Measurements from ENCODE around the gene INIP. TPM values are rescaled to one million over a fixed set of nuclear protein-coding genes. Genes with fewer than 3 reads are reported as not detected.
A peak's percentile ranks its signal among the peaks of the same experiment; 100 is the strongest.
"Not testable (repeated sequence)": the region's sequence is repeated elsewhere in the genome, so short reads cannot be mapped to it uniquely, and the experiment has no call there.

Gene INIP
- total and polyA plus RNA-seq, 4 experiments from 2014 or later, result 25.2 to 44.6 (median 38.2) TPM

DNA sequence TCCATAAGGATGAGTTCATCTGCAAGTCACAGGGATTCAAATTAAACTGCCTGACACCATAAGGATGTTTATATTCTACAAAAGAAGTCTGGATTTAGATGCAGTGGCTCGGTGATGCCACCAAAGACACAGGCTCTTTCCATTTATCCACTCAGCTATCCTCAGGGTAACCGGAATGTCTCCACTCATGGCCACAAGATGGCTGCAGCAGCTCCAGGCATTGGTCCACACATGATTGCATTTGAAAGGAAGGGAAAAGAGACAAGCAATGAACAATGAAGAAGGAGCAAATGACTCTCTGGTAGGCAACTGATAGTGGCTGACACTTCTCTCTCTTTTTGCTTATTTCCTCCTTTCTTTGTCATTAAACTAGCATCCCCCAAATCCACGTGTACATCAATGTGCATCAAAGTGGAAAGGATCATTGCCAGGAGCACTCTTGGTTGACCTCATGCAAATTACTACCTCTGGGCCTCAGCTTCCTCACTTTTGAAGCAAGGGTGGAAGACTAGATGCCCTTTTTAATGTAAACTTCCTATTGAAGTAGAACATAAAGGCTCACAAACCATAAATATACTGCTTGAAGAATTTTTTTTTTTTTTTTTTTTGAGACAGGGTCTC is 25.4 kb upstream of the INIP start:
- Mint-ChIP-seq H3K27me3 (no peaks in the 10 kb centered on the region), H3K9me3 (no peaks in the 10 kb centered on the region), H3K4me3 (no peak overlapping the region), H3K4me1 (peaks cover 13 to 36% (median 25%) of the 10 kb centered on the region in 4 donors), H3K27ac (peak overlapping the region in 2 of 7 donors; percentile 57 to 73), H3K36me3 (no peaks in the 10 kb centered on the region)
- ChIA-PET CTCF (ENCODE audit: partially characterized antibody) (interaction anchor here (1.0 to 1.3 kb wide), 2 partner anchors 27 to 50 kb away, joined by 3 to 4 read pairs; no protein-coding TSS in a partner anchor), POLR2A (ENCODE audit: partially characterized antibody) (no interaction called here)
- H3K4me3 ChIP-seq (ENCODE audit: low read length in 2 of 2), result no peak overlapping the region
- no peaks in the 10 kb centered on the region for H3K36me3 ChIP-seq (ENCODE audit: insufficient read depth, low read length)
- DNase-seq, result no peak
- H3K4me1 ChIP-seq (ENCODE audit: insufficient read depth, low read length), result peaks cover 19% of the 10 kb centered on the region
- H3K27ac ChIP-seq (ENCODE audit: low read depth, low read length), result no peak overlapping the region
- no peaks in the 10 kb centered on the region for H3K27me3 ChIP-seq (ENCODE audit: insufficient read depth, low read length)
- H3K9me3 ChIP-seq (ENCODE audit: control insufficient read depth in 1 of 2, low read length in 2 of 2), result no peaks in the 10 kb centered on the region
- intact Hi-C loops (cut with micrococcal nuclease), result no loop called here

DNA sequence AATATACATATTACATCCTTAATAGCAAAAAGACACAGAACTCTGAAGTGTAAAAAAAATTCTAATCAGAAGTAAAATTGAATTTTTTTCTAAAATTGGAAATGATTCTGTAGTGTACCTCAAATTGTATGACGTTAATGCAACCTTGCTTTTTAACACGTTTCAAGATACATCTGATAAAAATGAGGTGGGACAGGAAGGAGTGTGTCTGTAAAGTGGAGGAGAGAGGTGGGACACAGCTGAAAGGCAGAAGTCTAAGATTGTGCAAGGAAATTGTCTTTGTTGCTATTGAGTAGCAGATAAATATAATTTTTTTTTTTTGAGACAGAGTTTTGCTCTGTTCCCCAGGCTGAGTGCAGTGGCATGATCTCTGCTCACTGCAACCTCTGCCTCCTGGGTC is 17.0 kb upstream of the INIP start:
- Mint-ChIP-seq H3K27me3 (no peaks in the 10 kb centered on the region), H3K9me3 (no peaks in the 10 kb centered on the region), H3K27ac (peak overlapping the region in 6 of 7 donors; percentile 1 to 84 (median 70)), H3K4me1 (peaks cover 2 to 13% (median 5%) of the 10 kb centered on the region in 4 donors), H3K36me3 (no peaks in the 10 kb centered on the region), H3K4me3 (peak overlapping the region in 1 of 8 donors; percentile 17)
- CTCF ChIA-PET (ENCODE audit: partially characterized antibody), result no interaction called here
- no peak overlapping the region for H3K4me3 ChIP-seq (ENCODE audit: low read length in 2 of 2)
- no peaks in the 10 kb centered on the region for H3K9me3 ChIP-seq (ENCODE audit: control insufficient read depth in 1 of 2, low read length in 2 of 2)
- peak in 4 of 5 donors; percentile 28 to 45 (median 30) for DNase-seq
- no peaks in the 10 kb centered on the region for H3K4me1 ChIP-seq (ENCODE audit: insufficient read depth, low read length)
- no peak overlapping the region for H3K27ac ChIP-seq (ENCODE audit: low read depth, low read length)
- no peaks in the 10 kb centered on the region for H3K36me3 ChIP-seq (ENCODE audit: insufficient read depth, low read length)
- H3K27me3 ChIP-seq (ENCODE audit: insufficient read depth, low read length), result no peaks in the 10 kb centered on the region
- POLR2A ChIA-PET (ENCODE audit: partially characterized antibody), result interaction anchor here (1.3 kb wide), 1 partner anchor 17 kb away, joined by 4 read pairs; the partner anchor contains the start of gene INIP
- intact Hi-C loops (cut with micrococcal nuclease), result no loop called here

- no peak overlapping the region for H3K4me3 ChIP-seq (ENCODE audit: low read length in 2 of 2)
- Mint-ChIP-seq H3K36me3 (no peaks in the 10 kb centered on the region), H3K4me3 (no peak overlapping the region), H3K9me3 (no peaks in the 10 kb centered on the region), H3K27me3 (no peaks in the 10 kb centered on the region), H3K27ac (no peak overlapping the region), H3K4me1 (peaks cover 2 to 10% (median 5%) of the 10 kb centered on the region in 4 donors)
- POLR2A ChIA-PET (ENCODE audit: partially characterized antibody), result no interaction called here
- no peak for DNase-seq
- intact Hi-C loops (cut with micrococcal nuclease), result no loop called here
- no peak overlapping the region for H3K27ac ChIP-seq (ENCODE audit: low read depth, low read length)
- H3K9me3 ChIP-seq (ENCODE audit: control insufficient read depth in 1 of 2, low read length in 2 of 2), result no peaks in the 10 kb centered on the region
- CTCF ChIA-PET (ENCODE audit: partially characterized antibody), result no interaction called here
- H3K36me3 ChIP-seq (ENCODE audit: insufficient read depth, low read length), result no peaks in the 10 kb centered on the region
- H3K4me1 ChIP-seq (ENCODE audit: insufficient read depth, low read length), result no peaks in the 10 kb centered on the region
- H3K27me3 ChIP-seq (ENCODE audit: insufficient read depth, low read length), result no peaks in the 10 kb centered on the region
These were observed 14.1 kb upstream of the INIP start for GRCh38 chr9:112731971-112732370.

GRCh38 chr9:112728401-112728800 is 10.5 kb upstream of the INIP start:
- Mint-ChIP-seq H3K9me3 (no peaks in the 10 kb centered on the region), H3K4me1 (peaks cover 0 to 1% (median 0%) of the 10 kb centered on the region in 4 donors), H3K4me3 (no peak overlapping the region), H3K27me3 (no peaks in the 10 kb centered on the region), H3K36me3 (no peaks in the 10 kb centered on the region), H3K27ac (no peak overlapping the region)
- POLR2A ChIA-PET (ENCODE audit: partially characterized antibody), result no interaction called here
- Histone ChIP-seq H3K4me1 (ENCODE audit: insufficient read depth, low read length) (no peaks in the 10 kb centered on the region), H3K27ac (ENCODE audit: low read depth, low read length) (no peak overlapping the region), H3K36me3 (ENCODE audit: insufficient read depth, low read length) (no peaks in the 10 kb centered on the region), H3K4me3 (ENCODE audit: low read length in 2 of 2) (no peak overlapping the region), H3K9me3 (ENCODE audit: control insufficient read depth in 1 of 2, low read length in 2 of 2) (no peaks in the 10 kb centered on the region), H3K27me3 (ENCODE audit: insufficient read depth, low read length) (no peaks in the 10 kb centered on the region)
- no peak for DNase-seq
- CTCF ChIA-PET (ENCODE audit: partially characterized antibody), result no interaction called here
- intact Hi-C loops (cut with micrococcal nuclease), result no loop called here

- POLR2A ChIA-PET (ENCODE audit: partially characterized antibody), result interaction anchor here (1.4 kb wide), 1 partner anchor 9 kb away, joined by 5 read pairs; the partner anchor contains the start of gene INIP
- Histone ChIP-seq H3K4me3 (ENCODE audit: low read length in 2 of 2) (no peak overlapping the region), H3K4me1 (ENCODE audit: insufficient read depth, low read length) (no peaks in the 10 kb centered on the region), H3K36me3 (ENCODE audit: insufficient read depth, low read length) (no peaks in the 10 kb centered on the region), H3K9me3 (ENCODE audit: control insufficient read depth in 1 of 2, low read length in 2 of 2) (no peaks in the 10 kb centered on the region), H3K27ac (ENCODE audit: low read depth, low read length) (no peak overlapping the region), H3K27me3 (ENCODE audit: insufficient read depth, low read length) (no peaks in the 10 kb centered on the region)
- no peaks in the 10 kb centered on the region for H3K36me3 Mint-ChIP-seq
- H3K4me3 Mint-ChIP-seq, result no peak overlapping the region
- no peak for DNase-seq
- no peaks in the 10 kb centered on the region for H3K27me3 Mint-ChIP-seq
- CTCF ChIA-PET (ENCODE audit: partially characterized antibody), result no interaction called here
- H3K9me3 Mint-ChIP-seq, result no peaks in the 10 kb centered on the region
- peaks cover 0 to 1% (median 0%) of the 10 kb centered on the region in 4 donors for H3K4me1 Mint-ChIP-seq
- intact Hi-C loops (cut with micrococcal nuclease), result no loop called here
- H3K27ac Mint-ChIP-seq, result no peak overlapping the region
These were observed 8.5 kb upstream of the INIP start for GRCh38 chr9:112726428-112726827.

GRCh38 chr9:112725961-112726360 is 8.0 kb upstream of the INIP start:
- H3K4me1 ChIP-seq (ENCODE audit: insufficient read depth, low read length), result no peaks in the 10 kb centered on the region
- peak overlapping the region in 1 of 7 donors; percentile 63 for H3K27ac Mint-ChIP-seq
- H3K27me3 ChIP-seq (ENCODE audit: insufficient read depth, low read length), result no peaks in the 10 kb centered on the region
- no peaks in the 10 kb centered on the region for H3K9me3 ChIP-seq (ENCODE audit: control insufficient read depth in 1 of 2, low read length in 2 of 2)
- intact Hi-C loops (cut with micrococcal nuclease), result no loop called here
- H3K36me3 Mint-ChIP-seq, result no peaks in the 10 kb centered on the region
- no peak for DNase-seq
- H3K36me3 ChIP-seq (ENCODE audit: insufficient read depth, low read length), result no peaks in the 10 kb centered on the region
- POLR2A ChIA-PET (ENCODE audit: partially characterized antibody), result no interaction called here
- no peak overlapping the region for H3K27ac ChIP-seq (ENCODE audit: low read depth, low read length)
- H3K4me3 ChIP-seq (ENCODE audit: low read length in 2 of 2), result no peak overlapping the region
- no peak overlapping the region for H3K4me3 Mint-ChIP-seq
- H3K9me3 Mint-ChIP-seq, result no peaks in the 10 kb centered on the region
- peaks cover 0 to 1% (median 0%) of the 10 kb centered on the region in 4 donors for H3K4me1 Mint-ChIP-seq
- CTCF ChIA-PET (ENCODE audit: partially characterized antibody), result no interaction called here
- no peaks in the 10 kb centered on the region for H3K27me3 Mint-ChIP-seq

GRCh38 chr9:112722749-112723148 is 4.8 kb upstream of the INIP start:
- H3K36me3 Mint-ChIP-seq; H3K4me3 Mint-ChIP-seq; H3K36me3 ChIP-seq (ENCODE audit: insufficient read depth, low read length); CTCF ChIA-PET (ENCODE audit: partially characterized antibody); H3K27me3 Mint-ChIP-seq; H3K27ac ChIP-seq (ENCODE audit: low read depth, low read length); H3K27me3 ChIP-seq (ENCODE audit: insufficient read depth, low read length); DNase-seq; H3K27ac Mint-ChIP-seq; H3K9me3 ChIP-seq (ENCODE audit: control insufficient read depth in 1 of 2, low read length in 2 of 2); intact Hi-C loops (cut with micrococcal nuclease); H3K4me1 Mint-ChIP-seq; H3K4me3 ChIP-seq (ENCODE audit: low read length in 2 of 2); H3K9me3 Mint-ChIP-seq; H3K4me1 ChIP-seq (ENCODE audit: insufficient read depth, low read length): not testable (repeated sequence)
- POLR2A ChIA-PET (ENCODE audit: partially characterized antibody), result interaction anchor here (1.2 kb wide), 1 partner anchor 28 kb away, joined by 3 read pairs; no protein-coding TSS in a partner anchor
